ENCODE data around the gene IL10.

The IL10 gene

GRCh38 chr1:206761159-206761768, 11.0 kb downstream of the IL10 start:
- no peak for DNase-seq

DNA sequence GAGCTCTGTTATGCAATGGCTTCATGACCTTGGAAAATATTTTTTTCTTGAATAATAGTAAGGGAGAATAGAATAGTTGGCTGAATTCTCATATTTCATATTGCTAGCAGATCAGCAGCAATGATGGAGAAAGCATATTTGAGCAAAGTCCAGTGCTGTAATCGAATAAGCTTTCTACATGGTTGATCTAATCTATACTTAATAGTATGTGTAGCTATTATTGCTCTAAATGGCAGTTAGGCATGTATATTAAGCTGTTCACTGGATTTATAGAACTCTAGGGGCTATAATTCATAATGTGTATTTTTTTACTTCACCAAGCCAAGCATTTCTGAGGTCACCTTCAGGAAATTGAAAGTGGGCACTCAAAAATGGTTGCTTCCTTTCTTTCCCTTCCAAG, 11.7 kb downstream of the IL10 start:
- DNase-seq = no peak

DNA sequence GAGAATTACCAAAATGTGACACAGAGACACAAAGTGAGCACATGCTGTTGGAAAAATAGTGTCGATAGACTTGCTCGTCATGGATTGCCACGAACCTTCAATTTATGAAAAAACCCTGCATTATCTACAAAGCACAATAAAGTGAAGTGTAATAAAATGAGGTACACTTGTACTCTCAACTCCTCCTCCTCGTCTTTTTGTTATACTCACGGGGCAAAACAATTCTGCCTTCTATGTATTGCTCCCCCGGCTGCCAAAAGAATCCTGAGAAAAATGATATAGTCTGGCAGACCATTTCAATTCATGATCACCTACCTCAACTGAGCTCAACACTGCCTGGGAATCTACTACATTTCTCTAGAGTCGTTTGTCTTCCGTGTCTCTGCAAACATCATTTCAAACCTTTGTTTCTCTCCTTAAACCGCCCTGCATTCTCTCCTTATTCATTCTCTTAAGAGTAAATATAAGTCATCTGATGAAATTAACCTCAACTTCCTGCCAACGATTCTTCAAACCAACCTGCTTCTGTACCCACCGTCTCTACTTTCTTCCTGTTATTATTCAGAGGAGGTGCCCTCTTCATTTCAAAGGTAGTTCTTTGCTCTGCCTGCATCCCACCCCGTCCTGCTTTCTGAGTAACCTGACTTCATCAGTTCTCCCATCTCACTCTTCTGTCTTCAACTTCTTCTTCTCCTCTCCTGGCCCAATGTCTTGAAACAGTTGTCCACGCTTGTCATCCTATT, 14.6 kb downstream of the IL10 start:
- no peak for DNase-seq

DNA sequence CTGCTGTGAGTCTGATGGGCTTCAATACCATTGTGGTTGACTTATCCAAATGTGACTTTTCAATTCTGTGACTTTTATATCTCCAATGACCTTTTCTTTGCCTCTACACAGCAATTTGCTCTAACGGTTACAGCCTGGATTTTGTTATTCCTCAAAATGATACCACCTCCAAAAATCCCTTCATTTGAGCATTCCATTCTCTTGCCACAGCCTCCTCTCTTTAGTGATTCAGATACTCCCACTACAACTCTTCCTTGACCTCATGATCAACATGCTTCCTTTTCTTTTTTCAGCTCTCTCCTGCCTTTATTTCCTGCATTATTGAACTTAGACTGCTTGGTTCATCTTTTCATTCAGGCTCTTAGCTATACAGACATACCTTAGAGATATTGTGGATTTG, 18.3 kb downstream of the IL10 start:
- peak; percentile 47 for DNase-seq

GRCh38 chr1:206753141-206753540, 19.2 kb downstream of the IL10 start:
- no peak for DNase-seq

- no peak for DNase-seq
These were observed 19.8 kb downstream of the IL10 start for GRCh38 chr1:206752481-206752880.

- DNase-seq = no peak
These were observed 20.4 kb downstream of the IL10 start for GRCh38 chr1:206751891-206752290.

DNA sequence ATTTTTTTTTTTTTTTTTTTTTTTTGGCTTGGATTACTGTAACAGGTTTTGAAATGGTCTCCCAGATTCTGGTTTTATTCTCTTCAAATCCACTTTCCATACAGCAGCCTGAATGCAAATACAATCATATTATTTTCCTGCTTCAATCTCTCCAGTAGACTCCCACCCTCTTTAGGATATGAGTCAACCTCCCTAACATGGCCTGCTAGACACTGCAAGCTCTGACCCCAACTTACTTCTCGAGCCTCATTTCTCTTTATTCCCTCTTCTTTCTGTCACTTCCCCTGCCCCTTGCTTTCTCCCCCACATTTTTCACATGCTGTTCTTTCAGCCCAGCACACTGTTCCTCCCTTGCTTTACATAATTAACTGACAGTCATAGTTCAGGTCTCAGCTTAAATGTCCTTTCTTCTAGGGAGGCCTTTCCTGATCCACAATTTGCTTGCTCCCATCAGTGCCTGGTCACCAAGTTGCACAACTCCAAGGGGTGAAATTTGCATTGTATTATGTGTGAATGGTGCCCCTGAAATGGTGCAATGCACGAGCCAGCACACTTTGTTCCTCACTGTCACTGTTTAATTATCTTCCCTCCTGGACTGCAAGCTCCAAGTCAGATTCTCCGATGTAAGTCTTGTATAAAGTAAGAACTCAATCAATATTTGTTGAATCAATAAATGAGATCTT, 23.8 kb downstream of the IL10 start:
- no peak for DNase-seq

GRCh38 chr1:206745301-206745700, 27.0 kb downstream of the IL10 start:
- no peak for DNase-seq

- DNase-seq = no peak
These were observed 27.6 kb downstream of the IL10 start for GRCh38 chr1:206744683-206745082.

GRCh38 chr1:206742719-206743383, 29.4 kb downstream of the IL10 start:
- no peak for DNase-seq

GRCh38 chr1:206741142-206741701, 31.1 kb downstream of the IL10 start:
- no peak for DNase-seq

- DNase-seq = no peak
These were observed 32.8 kb downstream of the IL10 start for GRCh38 chr1:206739411-206740076.

GRCh38 chr1:206738370-206739366, 33.6 kb downstream of the IL10 start:
- no peak for DNase-seq

- no peak for DNase-seq
These were observed 34.5 kb downstream of the IL10 start for GRCh38 chr1:206737729-206738201.

- no peak for DNase-seq
These were observed 35.2 kb downstream of the IL10 start for GRCh38 chr1:206736878-206737728.

DNA sequence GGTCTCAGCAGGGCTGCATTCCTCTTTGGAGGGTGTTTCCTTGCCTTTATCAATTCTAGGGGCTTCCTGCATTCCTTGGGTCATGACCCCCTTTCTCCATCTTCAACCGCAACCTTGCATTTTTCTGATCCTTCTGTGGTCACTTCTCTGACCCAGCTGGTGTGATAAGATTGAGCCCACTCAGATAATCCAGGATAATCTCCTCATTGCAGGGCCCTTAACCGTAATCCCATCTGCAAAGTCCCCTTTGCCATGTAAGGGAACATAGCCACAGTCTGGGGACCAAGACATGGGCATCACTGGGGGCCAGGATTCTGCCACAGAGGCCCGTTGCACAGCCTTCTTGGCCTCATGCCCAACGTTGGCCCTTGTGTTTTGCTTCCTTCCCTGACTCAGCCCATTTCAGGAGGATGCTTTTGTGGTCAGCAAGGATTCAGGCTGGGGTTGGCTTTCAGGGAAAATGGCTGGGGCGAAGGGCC, 36.7 kb downstream of the IL10 start:
- no peak for DNase-seq

DNA sequence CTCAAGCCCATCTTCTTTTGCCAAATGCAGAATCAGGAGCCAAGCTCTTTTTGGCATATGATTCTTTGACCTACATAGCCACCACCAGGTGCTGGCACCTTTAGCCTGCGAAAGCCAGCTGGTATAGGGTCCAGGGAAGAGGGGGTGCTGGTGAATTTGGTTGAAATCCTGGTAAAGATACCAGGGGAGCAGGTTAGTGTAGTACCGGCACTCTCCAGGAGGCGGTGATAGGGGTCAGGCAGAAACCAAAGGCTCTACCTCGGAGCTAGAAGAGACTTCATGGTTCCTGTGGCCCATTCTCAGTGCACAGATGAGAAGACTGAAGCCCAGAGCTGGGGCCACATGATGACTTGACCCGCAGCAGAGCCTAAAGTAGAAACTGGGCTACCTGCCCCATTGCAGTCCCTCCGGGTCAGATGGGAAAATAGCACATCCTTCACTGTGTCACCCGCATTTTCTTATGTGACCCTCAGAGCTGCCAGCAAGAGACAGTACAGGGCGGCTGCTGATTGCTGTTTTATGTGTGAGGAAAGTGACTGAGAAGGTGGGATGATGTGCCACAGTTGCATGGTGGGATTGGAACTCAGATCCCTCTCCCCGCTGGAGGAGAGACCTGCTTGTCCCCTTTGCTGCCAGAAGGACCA, 37.7 kb downstream of the IL10 start:
- no peak for DNase-seq

DNA sequence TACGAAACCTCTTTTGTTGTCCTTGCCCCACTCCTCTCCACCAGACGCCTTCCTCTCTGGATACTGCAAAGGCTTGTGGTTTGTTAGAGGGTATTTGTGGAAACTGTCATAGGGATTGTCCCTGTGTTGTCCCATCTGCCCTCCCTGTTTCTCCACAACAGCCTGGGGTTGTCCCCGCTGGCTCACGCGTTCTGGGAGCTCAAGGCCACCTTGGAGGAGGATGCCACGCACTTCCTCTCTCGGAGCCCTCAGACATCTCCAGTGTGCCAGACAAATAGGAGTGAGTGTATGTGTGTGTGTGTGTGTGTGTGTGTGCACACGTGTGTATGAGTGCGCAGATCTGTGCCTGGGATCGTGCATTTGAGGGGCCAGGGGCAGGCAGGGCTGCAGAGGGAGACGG, 39.3 kb downstream of the IL10 start:
- DNase-seq = no peak

DNA sequence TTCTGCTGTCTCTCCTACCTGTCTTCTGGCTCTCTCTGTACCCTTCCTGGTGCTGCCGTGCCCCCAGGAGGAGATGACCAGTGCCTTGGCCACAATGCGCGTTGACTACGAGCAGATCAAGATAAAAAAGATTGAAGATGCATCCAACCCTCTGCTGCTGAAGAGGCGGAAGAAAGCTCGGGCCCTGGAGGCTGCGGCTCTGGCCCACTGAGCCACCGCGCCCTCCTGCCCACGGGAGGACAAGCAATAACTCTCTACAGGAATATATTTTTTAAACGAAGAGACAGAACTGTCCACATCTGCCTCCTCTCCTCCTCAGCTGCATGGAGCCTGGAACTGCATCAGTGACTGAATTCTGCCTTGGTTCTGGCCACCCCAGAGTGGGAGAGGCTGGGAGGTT, 39.8 kb downstream of the IL10 start:
- no peak for DNase-seq
